G401 (cell line): Measurements from ENCODE around the gene TAF1C. TPM values are rescaled to one million over a fixed set of nuclear protein-coding genes. Genes with fewer than 3 reads are reported as not detected.

Experiments
- DNase-seq: peaks from one replicate; pipeline ENCODE4 v3.0.0-alpha.2; 2015; ENCODE audit warnings: low spot score
- in situ Hi-C: cut with HindIII; loops from 2 replicates; pipeline ENCODE4 v1.10.0; 2016; ENCODE audit warnings: low sequenced_read_pairs, mixed read lengths
- total RNA-seq: library from RNA; depleted of rRNA; stranded (reverse); fragments of >200 nt; shearing (Covaris generic); gene quantifications from 2 replicates; pipeline ENCODE4 v1.2.3, GENCODE V29; 2014

Gene TAF1C
- total RNA-seq, 1 experiment from 2014 or later: 22.7 TPM

DNA sequence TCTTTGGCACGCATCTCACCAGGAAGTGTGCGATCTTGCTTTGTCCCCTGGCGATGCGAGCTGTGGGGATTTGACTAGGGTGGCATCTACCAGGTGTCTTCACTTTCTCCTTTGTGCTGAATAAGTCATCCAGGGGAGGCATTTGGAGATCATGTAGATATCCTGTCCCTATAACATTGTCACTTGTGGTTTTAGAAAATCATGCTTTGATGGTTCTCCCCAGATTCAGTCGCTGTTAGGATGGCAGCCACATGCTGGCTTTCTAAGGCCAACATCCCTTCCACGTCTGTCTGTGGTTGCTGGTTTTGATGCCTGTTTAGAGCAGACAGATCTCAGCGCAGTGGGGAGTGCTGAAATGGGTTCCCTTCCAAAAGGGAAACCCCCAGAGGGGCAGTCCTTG lies 6.6 kb upstream of the TAF1C start:
- no peak for DNase-seq
- in situ Hi-C loops: no loop called here

DNA sequence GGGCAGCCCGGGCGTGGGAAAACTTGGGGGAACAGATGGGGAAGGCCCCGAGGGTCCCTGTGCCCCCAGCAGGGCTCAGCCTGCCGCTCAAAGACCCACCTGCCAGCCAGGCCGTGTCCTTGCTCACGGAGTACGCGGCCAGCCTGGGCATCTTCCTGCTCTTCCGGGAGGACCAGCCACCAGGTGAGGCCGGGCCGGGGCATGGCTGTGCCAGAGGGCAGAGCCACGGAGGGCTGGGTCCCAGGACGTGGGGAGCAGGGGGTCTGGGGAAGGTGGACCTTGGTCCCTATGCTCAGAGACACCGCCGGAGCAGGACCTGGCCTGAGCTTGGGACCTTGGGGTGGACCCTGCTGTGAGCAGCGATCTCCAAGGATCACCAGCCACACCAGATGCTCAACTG lies 4.6 kb upstream of the TAF1C start:
- no peak for DNase-seq
- in situ Hi-C loops: no loop called here

DNA sequence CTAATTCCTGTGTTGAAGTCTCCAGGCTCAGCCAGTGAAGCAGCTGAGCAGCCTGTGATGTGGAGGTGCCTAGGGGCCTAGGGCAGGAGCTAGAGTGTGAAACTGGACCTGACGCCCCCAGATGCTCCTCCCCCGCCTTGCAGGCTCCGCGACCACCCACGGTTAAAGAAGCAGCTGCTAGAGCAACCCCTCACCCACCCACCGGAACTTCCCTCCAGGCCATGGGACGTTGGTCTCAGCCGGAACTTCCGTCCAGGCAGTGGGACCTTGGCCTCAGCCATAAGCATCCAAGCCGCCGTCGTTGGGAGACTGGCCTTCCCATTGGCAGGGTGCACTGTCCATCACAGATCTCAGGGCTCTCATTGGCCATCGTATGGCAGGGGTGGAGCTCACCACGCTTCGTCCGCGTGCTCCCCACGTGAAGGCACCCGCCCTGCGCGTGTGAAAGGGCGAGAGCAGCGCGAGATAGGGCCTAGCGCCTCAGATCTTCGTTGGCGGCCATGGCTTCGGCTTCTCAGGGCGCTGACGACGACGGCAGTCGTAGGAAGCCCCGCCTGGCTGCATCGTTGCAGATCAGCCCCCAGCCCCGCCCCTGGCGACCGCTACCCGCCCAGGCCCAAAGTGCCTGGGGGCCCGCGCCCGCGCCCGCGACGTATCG lies 4.0 kb upstream of the TAF1C start, which contains the start of gene ADAD2:
Gene ADAD2 (plus strand): TSS at position 427 of the 658 bp plus-strand sequence. CDS start 74 bp downstream, at position 501.
- no peak for DNase-seq
- in situ Hi-C loops: no loop called here

DNA sequence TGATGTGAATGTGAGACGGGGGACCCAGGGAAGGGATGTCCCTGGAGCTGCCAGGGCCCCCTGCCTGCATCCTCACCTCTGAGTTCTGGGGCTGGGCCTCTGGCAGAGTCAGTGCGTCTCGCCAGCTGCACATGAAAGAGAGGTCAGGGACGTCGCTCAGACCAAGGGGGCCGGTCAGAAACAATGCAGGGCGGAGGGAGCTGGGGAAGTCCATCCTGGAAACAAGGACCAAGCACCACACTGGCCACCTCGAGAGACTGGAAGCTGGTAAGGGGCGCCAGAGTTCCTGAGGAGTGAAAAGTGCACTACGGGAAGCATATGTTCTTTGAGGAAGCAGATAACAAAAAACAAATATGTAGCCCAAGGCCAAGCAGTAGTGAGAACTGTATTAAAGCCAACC lies 2.1 kb downstream of the TAF1C start:
- DNase-seq: no peak
- in situ Hi-C loops: no loop called here

DNA sequence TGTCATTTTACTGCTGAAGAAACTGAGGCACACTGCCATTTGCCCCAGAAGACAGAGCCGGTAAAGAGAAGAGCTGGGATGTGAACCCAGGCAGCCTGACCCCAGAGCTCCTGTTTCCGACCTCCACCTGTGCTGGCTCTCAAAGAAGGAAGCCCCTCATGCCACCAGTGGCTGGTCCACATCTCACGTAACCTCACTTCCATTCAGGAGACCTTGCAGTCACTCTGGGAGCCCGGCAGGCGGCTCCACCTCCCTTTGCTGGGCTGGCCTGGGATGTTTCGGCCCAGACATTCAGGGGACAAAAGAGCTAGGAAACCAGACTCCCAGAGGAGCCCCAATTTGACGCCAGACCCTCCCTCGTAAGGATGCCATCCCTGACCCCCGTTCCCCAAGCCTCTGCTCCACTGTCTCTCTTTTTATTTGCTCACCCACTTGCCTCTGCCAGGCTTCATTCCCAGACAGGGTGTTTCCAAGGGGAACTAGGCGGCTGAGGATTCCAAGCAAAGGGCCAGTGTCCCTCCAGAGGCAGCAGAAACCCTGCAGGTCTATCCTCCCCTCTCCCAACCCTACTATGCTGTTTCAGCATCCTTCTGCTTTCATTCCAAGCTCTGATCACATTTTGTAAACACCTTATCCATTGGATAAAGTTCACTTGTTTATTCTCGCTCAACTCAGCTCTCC lies 2.8 kb downstream of the TAF1C start:
- DNase-seq: no peak
- in situ Hi-C loops: no loop called here

DNA sequence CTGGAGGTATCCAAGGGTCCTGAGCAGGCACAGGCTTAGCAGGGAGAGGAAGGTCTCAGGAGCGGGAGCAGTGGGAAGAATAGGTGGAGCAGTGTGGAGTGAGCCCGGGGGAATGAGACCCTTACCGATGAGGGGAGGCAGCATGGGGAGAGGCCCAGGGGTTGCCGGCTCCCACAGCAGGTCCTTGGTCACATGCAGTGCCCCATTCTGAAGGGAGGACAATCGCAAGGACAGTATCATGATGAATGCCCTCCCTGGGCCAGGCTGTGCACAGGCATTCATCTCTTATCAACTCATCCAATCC lies 3.3 kb downstream of the TAF1C start:
- no peak for DNase-seq
- in situ Hi-C loops: no loop called here

DNA sequence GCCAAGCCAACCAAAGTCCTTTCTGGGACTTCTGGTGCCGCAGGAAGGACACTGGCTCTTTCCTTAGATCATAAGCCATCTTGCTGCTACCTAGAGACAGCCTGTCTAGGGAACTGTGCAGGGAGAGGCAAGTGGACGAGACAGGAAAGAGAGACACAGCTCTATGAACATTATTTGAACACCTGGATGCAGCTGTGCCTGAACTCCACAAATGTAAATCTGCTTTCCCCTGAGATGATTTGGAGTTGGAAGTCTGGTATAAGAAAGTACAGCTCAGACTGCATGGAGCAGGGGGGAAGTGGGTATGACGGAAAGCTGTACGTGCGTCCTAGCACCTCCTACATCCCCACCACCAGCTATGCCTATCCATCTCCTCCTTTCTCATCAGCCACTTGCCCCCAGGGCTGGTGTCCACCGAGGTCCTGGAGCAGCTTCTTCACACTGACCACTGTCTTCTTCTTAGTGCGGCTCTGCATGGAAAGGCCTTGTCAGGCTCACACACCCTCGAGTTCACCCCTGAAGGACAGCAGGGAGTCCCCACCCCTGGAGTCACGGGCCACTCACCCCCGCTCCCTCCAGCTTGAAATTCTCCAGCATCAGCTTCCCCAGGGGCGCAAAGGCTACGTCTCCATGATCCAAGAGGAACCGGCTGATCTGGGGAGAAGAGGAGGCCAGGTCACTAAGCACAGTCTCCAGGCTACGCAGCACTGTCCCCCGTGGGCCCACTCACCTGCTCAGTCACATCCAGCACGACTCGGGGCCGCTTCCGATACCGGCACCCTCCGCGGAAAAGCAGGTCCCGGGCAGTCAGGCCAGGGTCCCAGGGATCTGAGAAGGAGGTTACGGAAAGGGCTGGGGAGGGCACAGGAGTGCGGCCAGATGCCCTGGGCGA lies 3.9 kb downstream of the TAF1C start:
- DNase-seq: no peak
- in situ Hi-C loops: no loop called here

DNA sequence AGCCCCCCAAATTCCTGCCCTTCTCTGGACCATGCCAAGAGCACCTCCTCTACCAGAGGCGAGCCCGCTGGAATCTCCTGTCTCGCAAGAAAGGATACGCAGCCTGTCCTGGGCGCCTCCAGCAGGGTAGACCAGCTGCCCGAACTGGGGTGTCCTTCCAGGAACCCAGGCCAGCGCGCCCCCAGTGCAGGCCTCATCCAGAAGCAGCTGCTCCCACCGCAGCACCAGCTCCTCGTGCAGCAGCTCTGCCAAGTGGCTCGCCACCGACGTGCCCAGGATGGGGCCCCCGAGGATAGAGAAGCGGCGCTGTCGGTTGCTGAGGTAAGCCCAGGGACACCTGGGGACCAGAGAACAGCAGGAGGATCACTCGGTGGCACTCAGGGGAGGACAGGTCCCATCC lies 4.8 kb downstream of the TAF1C start:
- in situ Hi-C loops: no loop called here
- no peak for DNase-seq

DNA sequence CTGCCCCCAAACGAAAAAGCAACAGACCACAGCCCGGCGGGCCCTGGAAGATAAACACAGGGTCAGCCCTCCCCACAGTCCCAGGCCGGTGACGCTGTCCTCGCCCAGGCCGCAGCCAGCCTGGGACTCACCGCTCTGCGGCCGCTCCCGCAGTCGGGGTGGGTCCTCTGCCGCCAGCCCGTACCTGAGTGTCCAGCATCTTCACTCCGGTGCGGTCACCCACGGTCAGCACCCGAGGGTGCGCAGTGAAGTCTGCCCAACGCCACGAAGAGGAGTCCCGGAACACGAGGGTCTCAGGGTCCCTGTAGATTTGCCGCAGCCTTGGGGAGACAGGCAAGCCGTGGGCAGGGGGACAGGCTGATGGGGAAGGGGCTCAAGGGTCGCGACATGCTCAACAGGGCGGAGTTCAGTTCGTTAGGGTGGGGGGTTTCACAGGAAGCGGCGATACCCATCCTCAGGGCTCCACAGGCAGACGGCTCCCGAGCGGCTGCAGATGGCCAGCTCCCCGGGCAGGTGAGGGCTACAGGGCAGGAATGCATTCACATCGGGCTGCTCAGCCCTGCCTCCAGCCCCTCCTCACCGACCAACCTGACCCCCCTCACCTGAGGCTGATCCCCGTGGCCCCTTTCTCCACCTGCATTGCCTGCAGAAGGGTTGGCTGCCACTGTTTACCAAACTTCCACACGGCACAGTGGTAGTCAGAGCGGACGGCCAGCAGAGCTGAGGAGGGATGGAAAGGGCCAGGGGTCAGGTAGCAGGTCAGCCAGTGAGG lies 5.5 kb downstream of the TAF1C start:
- in situ Hi-C loops: no loop called here
- no peak for DNase-seq

DNA sequence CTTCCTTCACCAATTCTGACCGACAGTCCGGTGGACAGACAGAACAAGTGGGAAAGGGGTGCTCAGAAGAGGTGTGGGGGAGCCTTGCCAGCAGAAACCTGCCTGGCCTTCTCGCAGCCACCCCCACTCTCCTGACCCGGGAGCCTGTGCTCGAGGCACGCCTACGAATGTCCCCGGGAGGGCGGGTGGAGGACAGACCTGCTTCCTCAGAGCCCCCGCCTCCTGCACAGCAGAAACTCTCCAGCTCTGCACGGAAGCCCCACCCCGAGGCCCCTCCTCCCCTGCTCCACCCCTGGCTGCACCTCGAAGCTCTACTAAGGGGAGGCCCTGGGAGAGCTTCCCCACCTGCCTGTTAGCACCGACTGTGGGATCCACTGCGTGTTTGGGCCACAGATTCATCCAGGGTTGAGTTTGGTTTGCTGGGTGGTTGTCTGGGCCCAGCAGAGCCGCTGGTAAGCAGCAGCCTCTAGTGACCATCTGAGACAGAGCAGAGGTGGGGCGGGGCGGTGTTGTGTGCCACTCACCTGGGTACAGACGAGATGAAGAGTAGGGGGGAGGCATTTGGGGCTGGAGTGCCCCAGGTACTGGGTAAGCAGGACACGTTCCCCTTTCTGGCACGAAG lies 6.2 kb downstream of the TAF1C start:
- no peak for DNase-seq
- in situ Hi-C loops: no loop called here

DNA sequence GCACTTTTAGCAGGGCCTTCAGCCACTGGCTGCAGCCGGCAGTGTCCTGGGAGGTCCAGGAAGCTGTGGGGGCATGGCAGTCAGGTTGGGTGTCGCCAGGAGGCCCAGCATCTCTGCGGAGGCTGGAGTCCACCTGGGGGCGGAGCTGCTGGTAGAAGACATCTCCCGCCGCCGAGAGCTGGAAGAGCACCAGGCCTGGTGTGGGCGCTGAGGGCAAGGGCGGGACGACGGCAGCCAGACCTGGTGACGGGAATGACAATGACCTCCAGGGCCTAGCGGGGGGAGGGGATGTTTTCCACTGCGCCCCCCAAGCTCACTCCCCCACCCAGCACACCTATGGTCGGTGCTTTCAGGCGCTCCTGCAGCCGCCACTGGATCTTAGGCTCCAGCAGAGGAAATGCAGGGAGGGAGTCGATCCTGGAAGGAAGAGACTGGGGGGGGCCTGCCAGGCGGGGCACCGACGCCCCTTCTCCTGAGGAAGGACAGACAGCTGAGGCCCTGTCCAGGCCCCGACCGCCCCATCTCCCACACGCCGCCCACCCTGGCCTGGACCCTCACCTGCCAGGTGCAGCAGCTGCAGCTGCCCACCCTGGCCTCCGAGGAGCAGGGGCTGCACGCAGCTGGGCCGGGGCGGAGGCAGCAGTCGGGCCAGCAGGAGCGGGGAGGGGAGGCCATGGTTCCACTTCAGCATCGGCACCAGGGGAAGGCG lies 7.1 kb downstream of the TAF1C start:
- in situ Hi-C loops: no loop called here
- no peak for DNase-seq

DNA sequence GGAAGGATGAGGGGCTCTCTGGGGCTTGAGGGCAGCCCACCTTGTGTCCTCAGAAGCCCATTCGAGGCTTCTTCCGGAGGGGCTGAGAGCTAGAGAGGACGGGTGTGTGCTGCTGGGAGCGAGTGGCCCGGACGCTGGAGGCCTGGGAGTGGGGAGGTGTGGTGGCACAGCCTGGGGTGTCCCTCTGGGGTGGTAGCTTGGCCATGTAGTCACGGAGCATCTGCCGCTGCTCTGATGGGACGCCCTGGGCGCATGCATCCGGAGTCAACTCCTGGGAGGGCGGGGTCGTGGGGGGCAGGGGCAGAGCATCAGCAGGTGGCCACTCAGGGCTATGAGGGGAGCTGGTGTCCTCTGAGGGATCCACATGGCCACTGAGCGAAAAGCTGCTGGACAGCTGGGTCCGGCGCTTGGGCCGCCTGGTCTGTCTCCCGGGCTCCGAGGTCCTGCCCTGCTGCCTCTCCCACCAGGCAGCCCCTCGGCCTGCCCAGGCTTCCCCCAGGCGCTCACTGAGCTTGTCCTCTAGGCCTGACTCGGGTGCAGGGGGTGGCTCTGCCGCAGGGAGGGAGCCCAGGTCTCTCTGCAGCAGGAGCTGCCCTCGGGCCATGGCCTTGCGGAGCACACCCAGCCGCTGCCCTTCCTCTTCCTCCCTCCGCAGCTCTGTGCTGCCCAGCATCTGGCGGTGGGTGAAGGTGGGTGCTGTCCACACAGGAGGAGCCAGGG lies 7.8 kb downstream of the TAF1C start:
- DNase-seq: no peak
- in situ Hi-C loops: no loop called here

DNA sequence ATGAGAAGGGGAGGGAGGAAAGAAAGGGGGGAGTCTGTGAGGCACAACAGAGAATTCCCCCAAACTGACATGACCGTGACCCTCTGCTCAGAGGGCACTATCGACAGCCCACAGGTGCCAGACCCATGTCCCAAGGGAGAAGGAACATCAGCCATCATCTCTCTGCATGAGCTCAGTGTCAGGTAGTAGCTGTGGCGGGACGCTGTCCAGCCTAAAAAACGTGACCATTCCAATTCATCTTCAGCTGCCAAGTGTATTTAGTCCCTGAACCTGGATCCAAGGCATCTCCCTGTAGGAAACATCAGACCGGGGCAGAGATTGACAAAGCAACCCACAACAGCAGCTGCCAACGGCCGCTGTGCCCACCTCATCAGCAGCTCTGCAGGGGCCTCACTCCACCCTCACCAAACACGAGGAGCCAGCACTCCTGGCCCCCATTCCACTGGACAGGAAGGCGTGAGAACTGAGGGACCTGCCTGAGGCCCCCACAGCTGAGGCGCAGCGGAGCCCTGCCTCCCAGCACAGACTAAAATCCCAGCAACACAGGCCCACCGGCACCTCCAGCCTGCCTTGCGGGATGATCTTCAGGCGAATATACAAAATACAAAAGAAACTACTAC lies 8.6 kb downstream of the TAF1C start:
- DNase-seq: peak; percentile 47
- in situ Hi-C loops: no loop called here

DNA sequence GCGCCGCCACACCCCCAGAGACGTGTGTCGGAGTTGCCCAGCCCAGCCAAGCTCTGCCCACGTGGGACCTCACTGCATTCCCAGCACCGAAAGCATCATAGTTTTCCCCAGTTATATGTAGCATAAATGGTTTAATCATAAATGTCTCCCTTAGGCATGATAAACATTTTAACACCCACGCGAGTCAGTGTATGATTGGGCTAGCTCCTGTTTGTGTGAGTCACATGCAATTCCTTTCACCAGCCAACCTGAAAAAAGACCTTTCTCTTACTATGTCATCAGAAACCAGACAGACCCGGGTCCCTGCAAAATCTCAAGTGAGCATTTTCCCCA lies 9.2 kb downstream of the TAF1C start:
- no peak for DNase-seq
- in situ Hi-C loops: no loop called here

DNA sequence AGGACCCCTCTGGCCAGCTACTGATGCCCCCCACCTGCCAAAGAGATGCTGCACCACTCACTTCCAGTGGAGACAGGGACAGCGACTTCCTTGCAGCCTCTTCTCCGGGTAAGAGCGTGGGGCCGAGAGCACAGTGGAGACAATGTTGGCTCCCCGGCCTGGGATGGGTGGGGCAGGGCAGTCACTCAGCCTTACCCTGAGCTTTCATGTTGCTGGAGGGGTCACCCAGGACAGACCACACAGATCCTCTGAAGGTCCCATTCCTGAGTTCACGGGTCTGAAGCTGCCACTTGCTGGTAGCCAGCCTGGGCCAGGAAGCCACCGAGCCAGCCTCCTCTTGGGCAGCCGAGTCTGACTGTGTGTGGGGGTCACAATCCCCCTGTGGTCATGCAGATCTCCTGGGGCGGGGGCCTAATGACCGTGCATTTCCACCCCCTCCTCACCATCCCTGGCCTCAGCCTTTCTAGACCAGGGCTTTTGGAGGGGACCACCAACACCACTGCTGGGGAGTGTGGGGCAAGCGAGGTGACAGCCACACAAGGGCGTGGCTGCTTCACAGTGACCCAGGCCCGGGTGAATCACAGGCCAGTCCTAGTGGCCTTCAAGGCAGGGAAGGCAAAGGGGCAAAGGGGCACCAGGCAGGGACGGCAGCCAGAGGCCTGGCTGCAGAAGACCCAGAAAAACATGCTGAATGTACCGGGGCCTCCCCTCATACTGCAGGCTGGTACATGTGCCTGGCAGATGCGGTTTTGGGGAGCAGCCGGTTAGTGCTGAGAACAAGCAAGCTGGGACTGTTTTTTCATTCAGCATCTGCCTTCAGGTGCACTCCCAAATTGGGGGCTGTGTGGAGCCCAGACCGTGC lies 10.4 kb downstream of the TAF1C start:
- no peak for DNase-seq
- in situ Hi-C loops: no loop called here

DNA sequence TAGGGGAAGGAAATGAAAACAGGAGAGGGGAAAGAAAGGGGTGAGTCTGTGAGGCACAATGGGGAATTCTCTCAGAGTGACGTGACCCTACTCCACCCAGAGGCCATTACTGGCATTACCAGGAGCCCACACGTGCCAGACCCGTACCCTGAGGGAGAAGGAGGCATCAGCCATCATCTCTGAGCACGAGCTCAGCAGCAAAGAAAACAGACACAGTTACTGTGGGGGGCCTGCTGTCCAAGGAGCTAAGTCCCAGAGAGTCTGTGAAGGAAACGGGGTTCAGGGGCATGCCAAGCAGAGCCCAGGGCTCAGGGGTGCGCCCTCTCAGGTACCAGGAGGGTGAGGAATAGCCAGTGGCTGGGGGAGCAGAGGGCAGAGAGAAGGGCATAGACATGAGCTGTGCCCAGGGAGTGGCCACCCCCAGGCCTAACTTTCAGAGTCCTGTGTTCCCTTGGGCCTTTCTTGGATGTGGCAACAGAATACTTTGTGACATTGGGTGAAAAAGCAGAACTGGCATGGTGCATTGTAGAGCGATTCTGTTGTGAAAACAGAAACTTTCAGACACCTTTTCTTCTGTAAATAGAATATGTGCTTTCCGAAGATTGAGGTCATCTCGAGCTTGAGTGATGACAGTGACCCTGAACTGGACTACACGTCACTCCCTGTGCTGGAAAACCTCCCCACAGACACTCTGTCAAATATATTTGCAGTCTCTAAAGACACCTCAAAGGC lies 11.3 kb downstream of the TAF1C start:
- in situ Hi-C loops: no loop called here

More for the DNA sequence above, 11.3 kb downstream of the TAF1C start:
- peak; percentile 55 for DNase-seq
